AG04450 (cell line): ENCODE data around the gene RASGRP2. TPM values are rescaled to one million over a fixed set of nuclear protein-coding genes. Genes with fewer than 3 reads are reported as not detected.

ENCODE experiments used
- CTCF ChIA-PET: fragments of 300-600, 350-600 bp; formaldehyde crosslinking; extraction: SDS; loops from one replicate; lab custom pipeline; 2022; ENCODE audit warnings: antibody characterized with exemption, inconsistent platforms; lab: Charles Lee
- POLR2A ChIA-PET: fragments of 350-600 bp; formaldehyde crosslinking; extraction: SDS; loops from one replicate; lab custom pipeline; 2021; ENCODE audit warnings: antibody characterized with exemption, inconsistent platforms; lab: Yijun Ruan, JAX
- DNase-seq: peaks from one replicate; pipeline ENCODE4 v3.0.0-alpha.2; 2011; ENCODE audit warnings: low read depth, low spot score
- H3K27ac ChIP-seq: one replicate; pipeline ENCODE4 v1.5.1; 2012; ENCODE audit warnings: low read depth, low read length, control low read depth
- H3K27me3 ChIP-seq: one replicate; pipeline ENCODE4 v1.6.0; 2012; ENCODE audit warnings: low read length; ENCODE audit not compliant: control insufficient read depth, insufficient read depth
- H3K4me3 ChIP-seq: 2 replicates; pipeline ENCODE4 v1.5.1; 2011; ENCODE audit warnings: mild to moderate bottlenecking, low read depth, low read length, control low read depth
- H3K9me3 ChIP-seq: 2 replicates; pipeline ENCODE4 v1.5.1; 2012; ENCODE audit warnings: low read length; ENCODE audit not compliant: control insufficient read depth, insufficient read depth
- polyA plus RNA-seq: library from polyadenylated mRNA; depleted of rRNA; stranded (reverse); fragments of >200 nt; gene quantifications from 2 replicates; pipeline ENCODE4 v1.2.3, GENCODE V29; 2011
- TF ChIP-seq, protein P1 (sequence below): IDR thresholded peaks from 2 replicates; pipeline ENCODE4 v1.5.1; 2011; ENCODE audit warnings: low read depth, low read length, control low read depth, inconsistent platforms

RASGRP2 gene
- polyA plus RNA-seq, 1 experiment, result 0.43 TPM

DNA sequence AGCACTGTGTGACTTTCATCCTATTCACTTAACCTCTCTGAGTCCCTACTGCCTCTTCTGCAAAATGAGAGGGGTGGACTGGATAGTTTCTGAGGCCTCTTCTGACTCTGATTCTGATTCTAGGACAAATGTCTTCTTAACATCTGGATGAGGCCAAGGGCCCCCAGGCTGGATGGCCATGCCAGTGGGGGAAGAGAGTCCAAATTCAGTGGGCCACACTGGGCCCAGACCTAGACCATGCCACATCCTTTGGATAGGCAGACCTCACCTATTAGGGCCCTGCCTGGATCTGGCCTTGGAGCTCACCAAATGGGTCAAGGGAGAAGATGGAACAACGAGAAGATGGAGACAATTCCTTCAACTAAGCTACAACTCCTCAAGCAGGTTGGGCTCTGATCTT, 45.5 kb downstream of the RASGRP2 start:
- ChIA-PET CTCF (interaction anchor here (0.6 to 3.5 kb wide), 3 partner anchors 10 to 104 kb away, joined by 3 to 35 read pairs (median 4); no protein-coding TSS in a partner anchor), POLR2A (no interaction called here)
- DNase-seq, result no peak
- Histone ChIP-seq H3K9me3 (no peaks in the 10 kb centered on the region), H3K27ac (no peak overlapping the region), H3K27me3 (peaks cover 44% of the 10 kb centered on the region), H3K4me3 (no peak overlapping the region)
- TF ChIP-seq, protein P1, sequence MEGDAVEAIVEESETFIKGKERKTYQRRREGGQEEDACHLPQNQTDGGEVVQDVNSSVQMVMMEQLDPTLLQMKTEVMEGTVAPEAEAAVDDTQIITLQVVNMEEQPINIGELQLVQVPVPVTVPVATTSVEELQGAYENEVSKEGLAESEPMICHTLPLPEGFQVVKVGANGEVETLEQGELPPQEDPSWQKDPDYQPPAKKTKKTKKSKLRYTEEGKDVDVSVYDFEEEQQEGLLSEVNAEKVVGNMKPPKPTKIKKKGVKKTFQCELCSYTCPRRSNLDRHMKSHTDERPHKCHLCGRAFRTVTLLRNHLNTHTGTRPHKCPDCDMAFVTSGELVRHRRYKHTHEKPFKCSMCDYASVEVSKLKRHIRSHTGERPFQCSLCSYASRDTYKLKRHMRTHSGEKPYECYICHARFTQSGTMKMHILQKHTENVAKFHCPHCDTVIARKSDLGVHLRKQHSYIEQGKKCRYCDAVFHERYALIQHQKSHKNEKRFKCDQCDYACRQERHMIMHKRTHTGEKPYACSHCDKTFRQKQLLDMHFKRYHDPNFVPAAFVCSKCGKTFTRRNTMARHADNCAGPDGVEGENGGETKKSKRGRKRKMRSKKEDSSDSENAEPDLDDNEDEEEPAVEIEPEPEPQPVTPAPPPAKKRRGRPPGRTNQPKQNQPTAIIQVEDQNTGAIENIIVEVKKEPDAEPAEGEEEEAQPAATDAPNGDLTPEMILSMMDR, result no peak

DNA sequence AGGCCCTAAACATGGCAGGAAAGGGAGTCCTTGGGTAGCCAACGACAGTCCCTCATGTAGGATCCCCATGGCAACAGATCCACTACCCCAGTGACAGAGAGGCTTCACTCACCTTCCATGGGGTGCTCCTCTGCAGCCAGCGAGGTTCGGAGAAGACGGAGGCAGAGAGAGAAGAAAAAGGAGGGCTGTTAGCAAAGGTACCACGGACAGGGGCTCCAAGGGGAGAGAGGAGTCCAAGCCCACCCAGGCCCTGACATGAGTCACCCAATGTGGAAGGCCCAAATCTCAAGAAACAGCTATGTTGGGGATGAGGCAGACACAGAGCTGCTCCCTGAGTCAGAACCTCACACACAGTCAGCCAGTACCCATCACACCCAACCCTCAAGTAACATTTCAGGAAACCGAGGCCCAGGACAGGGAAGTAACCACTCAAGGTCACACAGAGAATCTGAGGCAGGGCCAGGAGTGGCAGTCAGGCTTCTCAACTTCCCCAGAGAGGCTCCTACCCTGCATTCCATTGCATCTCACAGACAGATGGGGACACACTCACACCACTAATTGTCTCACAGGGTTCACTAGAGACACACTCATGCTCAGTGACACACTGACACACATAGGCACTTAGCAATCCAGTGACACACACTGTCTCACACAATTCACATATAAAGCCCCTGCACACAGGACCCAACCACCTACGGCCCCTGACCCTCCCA, 46.1 kb downstream of the RASGRP2 start:
- TF ChIP-seq, protein P1, result no peak
- peaks cover 45% of the 10 kb centered on the region for H3K27me3 ChIP-seq
- DNase-seq, result no peak
- CTCF ChIA-PET, result interaction anchor here (0.6 to 3.5 kb wide), 2 partner anchors 9 to 105 kb away, joined by 4 to 35 read pairs; no protein-coding TSS in a partner anchor
- H3K27ac ChIP-seq, result no peak overlapping the region
- no peaks in the 10 kb centered on the region for H3K9me3 ChIP-seq
- no peak overlapping the region for H3K4me3 ChIP-seq
- POLR2A ChIA-PET, result no interaction called here

DNA sequence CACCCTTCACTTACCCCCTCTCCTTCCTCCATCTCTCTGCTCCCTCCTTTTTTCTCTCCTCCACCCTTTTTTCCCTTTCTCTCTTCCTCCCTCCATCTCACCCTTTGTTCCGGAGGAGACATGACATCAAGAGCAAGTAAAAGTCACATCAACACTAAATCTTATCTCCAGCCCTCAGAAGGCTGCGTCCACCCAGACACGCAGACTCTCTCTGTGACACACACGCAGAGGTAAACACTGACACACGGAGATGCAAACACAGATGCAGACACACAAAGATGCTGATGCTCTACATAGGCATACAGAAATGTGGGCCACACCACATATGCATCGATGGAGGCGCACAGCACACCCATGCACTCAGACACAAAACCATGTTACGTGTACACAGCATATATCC, 47.9 kb downstream of the RASGRP2 start:
- CTCF ChIA-PET, result interaction anchor here (3.5 kb wide), 1 partner anchor 7 kb away, joined by 35 read pairs; no protein-coding TSS in a partner anchor
- TF ChIP-seq, protein P1, result no peak
- Histone ChIP-seq H3K4me3 (no peak overlapping the region), H3K27me3 (peaks cover 57% of the 10 kb centered on the region), H3K27ac (no peak overlapping the region), H3K9me3 (no peaks in the 10 kb centered on the region)
- POLR2A ChIA-PET, result no interaction called here
- DNase-seq, result no peak

DNA sequence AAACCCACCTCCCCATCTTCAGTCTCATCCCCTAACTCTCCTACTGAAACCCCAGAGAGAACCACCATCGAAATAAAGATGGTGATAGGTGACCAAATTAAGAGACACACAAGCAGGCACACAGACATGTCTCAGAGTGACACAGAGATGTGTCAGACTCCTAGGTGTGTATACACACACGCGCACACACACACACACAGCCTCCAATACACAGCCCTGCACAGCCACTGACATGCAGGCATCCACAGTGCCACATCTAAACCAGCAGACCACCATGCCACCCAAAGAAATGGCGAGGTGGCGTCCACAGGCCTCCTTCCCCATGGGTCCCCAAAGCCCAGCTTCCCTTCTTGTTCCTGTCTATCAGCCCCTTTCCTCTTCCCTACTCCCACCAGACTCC, 48.4 kb downstream of the RASGRP2 start:
- Histone ChIP-seq H3K9me3 (no peaks in the 10 kb centered on the region), H3K4me3 (no peak overlapping the region), H3K27me3 (peaks cover 58% of the 10 kb centered on the region), H3K27ac (no peak overlapping the region)
- DNase-seq, result no peak
- POLR2A ChIA-PET, result no interaction called here
- TF ChIP-seq, protein P1, result no peak
- CTCF ChIA-PET, result no interaction called here

DNA sequence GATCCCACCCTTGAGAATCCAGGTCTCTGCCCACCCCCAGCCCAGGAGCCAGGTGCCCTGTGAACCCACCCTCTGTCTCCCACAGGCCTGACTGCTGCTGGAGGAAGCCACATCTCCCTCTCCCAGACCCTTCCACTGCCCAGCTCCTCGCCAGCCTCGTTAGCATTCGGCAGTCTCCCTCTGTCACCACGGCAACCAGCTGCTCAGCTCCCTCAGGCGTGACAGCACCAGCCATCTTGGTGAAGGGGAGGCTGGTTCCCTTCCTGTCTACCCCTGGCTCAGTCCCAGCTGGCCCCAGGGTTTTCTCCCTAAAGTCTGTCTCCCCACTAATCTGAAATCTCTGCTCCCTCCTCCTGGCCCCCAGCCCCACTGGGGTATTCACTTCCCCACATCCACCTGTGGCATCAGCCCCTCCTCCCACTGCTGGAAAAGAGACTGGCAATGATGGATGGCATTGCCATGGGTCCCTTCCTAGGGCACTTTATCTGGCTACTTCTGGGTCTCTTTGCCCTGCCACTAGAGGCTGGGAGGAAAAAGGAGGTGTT, 49.0 kb downstream of the RASGRP2 start:
- H3K9me3 ChIP-seq, result no peaks in the 10 kb centered on the region
- ChIA-PET CTCF (no interaction called here), POLR2A (no interaction called here)
- TF ChIP-seq, protein P1, result no peak
- no peak overlapping the region for H3K4me3 ChIP-seq
- peaks cover 61% of the 10 kb centered on the region for H3K27me3 ChIP-seq
- no peak overlapping the region for H3K27ac ChIP-seq
- DNase-seq, result no peak
